Measurements from ENCODE around the gene LPAR1.

DNA sequence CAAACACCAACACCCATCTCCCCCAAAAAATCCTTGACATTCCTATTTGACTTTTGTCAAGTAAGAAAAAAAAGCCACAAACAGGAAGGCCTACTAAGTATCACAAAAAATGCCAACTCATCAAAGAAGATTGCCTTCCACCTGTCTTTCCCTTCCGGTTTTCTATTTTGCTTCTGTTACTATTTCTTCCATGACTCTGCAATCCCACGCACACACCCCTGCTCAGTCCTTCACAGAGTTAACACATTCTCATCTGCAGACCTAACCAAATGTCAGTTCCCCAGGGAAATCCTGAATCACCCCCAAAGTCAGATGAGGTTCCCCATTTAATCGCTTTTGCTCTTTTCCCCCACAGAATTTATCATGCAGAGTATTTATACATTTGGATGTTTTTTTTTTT is 15.1 kb downstream of the LPAR1 start:
- TF ChIP-seq POLR2AphosphoS5 (IDR thresholded peaks at IDR 0.05; ENCODE audit: low read length) (no peak), TBL1XR1 (IDR thresholded peaks at IDR 0.05; ENCODE audit: low read depth, low read length) (no peak), SREBF2 (IDR thresholded peaks at IDR 0.05; ENCODE audit: low read length) (no peak), ATF7 (IDR thresholded peaks at IDR 0.05; ENCODE audit: low read depth) (0 out of 2 replicates have a peak, but pooled peaks have one; percentile 12), NR2C2 (IDR thresholded peaks at IDR 0.05; ENCODE audit: borderline replicate concordance, control insufficient read depth, insufficient read length, low read depth) (no peak)
- TF ChIP-seq, protein P1, sequence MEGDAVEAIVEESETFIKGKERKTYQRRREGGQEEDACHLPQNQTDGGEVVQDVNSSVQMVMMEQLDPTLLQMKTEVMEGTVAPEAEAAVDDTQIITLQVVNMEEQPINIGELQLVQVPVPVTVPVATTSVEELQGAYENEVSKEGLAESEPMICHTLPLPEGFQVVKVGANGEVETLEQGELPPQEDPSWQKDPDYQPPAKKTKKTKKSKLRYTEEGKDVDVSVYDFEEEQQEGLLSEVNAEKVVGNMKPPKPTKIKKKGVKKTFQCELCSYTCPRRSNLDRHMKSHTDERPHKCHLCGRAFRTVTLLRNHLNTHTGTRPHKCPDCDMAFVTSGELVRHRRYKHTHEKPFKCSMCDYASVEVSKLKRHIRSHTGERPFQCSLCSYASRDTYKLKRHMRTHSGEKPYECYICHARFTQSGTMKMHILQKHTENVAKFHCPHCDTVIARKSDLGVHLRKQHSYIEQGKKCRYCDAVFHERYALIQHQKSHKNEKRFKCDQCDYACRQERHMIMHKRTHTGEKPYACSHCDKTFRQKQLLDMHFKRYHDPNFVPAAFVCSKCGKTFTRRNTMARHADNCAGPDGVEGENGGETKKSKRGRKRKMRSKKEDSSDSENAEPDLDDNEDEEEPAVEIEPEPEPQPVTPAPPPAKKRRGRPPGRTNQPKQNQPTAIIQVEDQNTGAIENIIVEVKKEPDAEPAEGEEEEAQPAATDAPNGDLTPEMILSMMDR (IDR thresholded peaks at IDR 0.05 in 2 of 3, conservative IDR thresholded peaks at IDR 0.05 in 1 of 3; ENCODE audit: control insufficient read depth in 2 of 3, extremely low read depth in 1 of 3, insufficient read depth in 1 of 3, low read depth in 3 of 3, low read length in 3 of 3), result no peak

All from GM12878 (cell line).